Neuronal stem cell (in vitro differentiated cells): ENCODE data around the gene ALDH7A1.

ENCODE experiments used
- DNase-seq: peaks from one replicate; pipeline ENCODE4 v3.0.0-alpha.2; 2013; ENCODE audit warnings: low spot score
- H2AFZ ChIP-seq: one replicate; pipeline ENCODE4 v1.6.1; 2013; ENCODE audit warnings: mild to moderate bottlenecking, low read length, inconsistent platforms
- H2AK5ac ChIP-seq: 2 replicates; pipeline ENCODE4 v1.6.1; 2013; ENCODE audit warnings: low read depth, mild to moderate bottlenecking, inconsistent platforms, low read length, moderate library complexity, mixed read lengths
- H2BK120ac ChIP-seq: 2 replicates; pipeline ENCODE4 v1.6.1; 2013; ENCODE audit warnings: low read depth, mild to moderate bottlenecking, inconsistent platforms, low read length, moderate library complexity, mixed read lengths
- H2BK12ac ChIP-seq: one replicate; pipeline ENCODE4 v1.6.1; 2013; ENCODE audit warnings: low read length, inconsistent platforms
- H2BK15ac ChIP-seq: 2 replicates; pipeline ENCODE4 v1.6.1; 2013; ENCODE audit warnings: mild to moderate bottlenecking, low read length, inconsistent platforms, mixed read lengths
- H2BK5ac ChIP-seq: one replicate; pipeline ENCODE4 v1.6.1; 2013; ENCODE audit warnings: inconsistent platforms, mild to moderate bottlenecking, low read length, moderate library complexity
- H3K14ac ChIP-seq: one replicate; pipeline ENCODE4 v1.6.1; 2013; ENCODE audit warnings: low read length, inconsistent platforms
- H3K18ac ChIP-seq: 2 replicates; pipeline ENCODE4 v1.6.1; 2013; ENCODE audit warnings: low read length, inconsistent platforms
- H3K23ac ChIP-seq: 2 replicates; pipeline ENCODE4 v1.6.1; 2013; ENCODE audit warnings: low read depth, mild to moderate bottlenecking, mixed read lengths, low read length, inconsistent platforms; ENCODE audit not compliant: poor library complexity
- H3K27ac ChIP-seq: replicated peaks from 3 replicates; pipeline ENCODE4 v1.5.1; 2013; ENCODE audit warnings: low read length, inconsistent platforms
- H3K27me3 ChIP-seq, 3 experiments: 2 replicates each; pipeline ENCODE4 v1.6.1; 2013; ENCODE audit warnings: low read length in 3 of 3, mild to moderate bottlenecking in 2 of 3, inconsistent platforms in 1 of 3, low read depth in 1 of 3, mixed read lengths in 1 of 3, moderate library complexity in 1 of 3; ENCODE audit not compliant: control insufficient read depth in 3 of 3, insufficient read depth in 3 of 3
- H3K36me3 ChIP-seq, 2 donors: replicated peaks in 1 of 2; 2 replicates each; pipeline ENCODE4 v1.6.1; 2013; ENCODE audit warnings: low read length in 2 of 2; ENCODE audit not compliant: control insufficient read depth in 2 of 2, insufficient read depth in 2 of 2
- H3K4ac ChIP-seq: 2 replicates; pipeline ENCODE4 v1.6.1; 2013; ENCODE audit warnings: inconsistent platforms, mild to moderate bottlenecking, low read length, moderate library complexity
- H3K4me1 ChIP-seq, 2 donors: 1 replicate in 1 of 2; 2 replicates in 1 of 2; pipeline ENCODE4 v1.6.1; 2013; ENCODE audit warnings: low read length in 2 of 2, low read depth in 1 of 2; ENCODE audit not compliant: control insufficient read depth in 2 of 2, insufficient read depth in 1 of 2
- H3K4me2 ChIP-seq: one replicate; pipeline ENCODE4 v1.6.1; 2013; ENCODE audit warnings: mild to moderate bottlenecking, low read length, inconsistent platforms; ENCODE audit not compliant: insufficient read depth, poor library complexity, severe bottlenecking
- H3K4me3 ChIP-seq, 2 donors: 2 replicates each; pipeline ENCODE4 v1.5.1; 2013; ENCODE audit warnings: low read length in 2 of 2, mild to moderate bottlenecking in 2 of 2, inconsistent platforms in 1 of 2, moderate library complexity in 1 of 2
- H3K79me1 ChIP-seq: one replicate; pipeline ENCODE4 v1.6.1; 2013; ENCODE audit warnings: low read depth, mild to moderate bottlenecking, inconsistent platforms, low read length, moderate library complexity
- H3K9ac ChIP-seq: one replicate; pipeline ENCODE4 v1.6.1; 2013; ENCODE audit warnings: mild to moderate bottlenecking, low read depth, low read length, inconsistent platforms; ENCODE audit not compliant: poor library complexity
- H3K9me3 ChIP-seq, 2 donors: replicated peaks in 1 of 2; 2 replicates each; pipeline versions ENCODE3 to v1.6.1; 2013; ENCODE audit warnings: low read length in 2 of 2, mild to moderate bottlenecking in 2 of 2, inconsistent platforms in 1 of 2, low read depth in 1 of 2, mixed read lengths in 1 of 2, moderate library complexity in 1 of 2; ENCODE audit not compliant: control insufficient read depth in 2 of 2, insufficient read depth in 1 of 2
- H4K8ac ChIP-seq: one replicate; pipeline ENCODE4 v1.6.1; 2013; ENCODE audit warnings: low read depth, mild to moderate bottlenecking, inconsistent platforms, low read length, moderate library complexity
- H4K91ac ChIP-seq: one replicate; pipeline ENCODE4 v1.6.1; 2013; ENCODE audit warnings: low read length, low read depth, mild to moderate bottlenecking, inconsistent platforms; ENCODE audit not compliant: poor library complexity
- WGBS, 2 donors: extraction: QIAGEN DNeasy Blood & Tissue Kit; methylation state at CpG; one replicate each; pipeline ENCODE4 v1.1.7; 2013; ENCODE audit warnings: missing lambda C conversion rate in 2 of 2, mixed read lengths in 1 of 2; ENCODE audit not compliant: insufficient read length in 2 of 2, insufficient replicate concordance in 1 of 2; ENCODE audit errors: extremely low coverage in 2 of 2; 5-methylcytosine and 5-hydroxymethylcytosine counted together

The ALDH7A1 gene

DNA sequence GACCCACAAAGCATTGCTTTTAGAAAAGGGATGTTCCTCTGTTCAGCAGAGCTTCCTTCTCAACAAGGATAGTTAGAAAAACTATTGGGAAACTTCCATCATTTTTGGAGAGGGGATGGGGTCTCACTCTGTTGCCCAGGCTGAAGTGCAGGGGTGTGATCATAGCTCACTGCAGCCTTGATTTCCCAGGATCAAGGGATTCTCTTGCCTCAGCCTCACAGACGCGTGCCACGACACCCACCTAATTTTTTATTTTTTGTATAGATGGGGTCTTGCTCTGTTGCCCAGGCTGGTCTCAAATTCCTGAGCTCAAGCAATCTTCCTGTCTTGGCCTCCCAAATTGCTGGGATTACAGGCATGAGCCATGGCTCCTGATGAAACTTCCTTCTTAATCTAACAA, 40.6 kb upstream of the ALDH7A1 start:
- H3K27ac ChIP-seq = no peak overlapping the region
- H2BK120ac ChIP-seq = no peak overlapping the region
- H3K9me3 ChIP-seq = no peaks in the 10 kb centered on the region
- H3K9ac ChIP-seq = no peak overlapping the region
- DNase-seq = no peak
- no peak overlapping the region for H4K91ac ChIP-seq
- H3K4me3 ChIP-seq = no peak overlapping the region
- H3K14ac ChIP-seq = no peak overlapping the region
- H3K23ac ChIP-seq = no peak overlapping the region
- H2BK15ac ChIP-seq = no peak overlapping the region
- no peak overlapping the region for H2AK5ac ChIP-seq
- no peaks in the 10 kb centered on the region for H3K36me3 ChIP-seq
- H3K4me2 ChIP-seq = no peak overlapping the region
- no peaks in the 10 kb centered on the region for H3K27me3 ChIP-seq
- no peaks in the 10 kb centered on the region for H3K4me1 ChIP-seq
- no peak overlapping the region for H2AFZ ChIP-seq
- H4K8ac ChIP-seq = no peak overlapping the region
- no peak overlapping the region for H3K18ac ChIP-seq
- WGBS, 2 donors = no CpG with 5 or more reads among the region's 3 CpGs
- no peak overlapping the region for H2BK5ac ChIP-seq
- H3K4ac ChIP-seq = no peak overlapping the region
- no peaks in the 10 kb centered on the region for H3K79me1 ChIP-seq
- no peak overlapping the region for H2BK12ac ChIP-seq

DNA sequence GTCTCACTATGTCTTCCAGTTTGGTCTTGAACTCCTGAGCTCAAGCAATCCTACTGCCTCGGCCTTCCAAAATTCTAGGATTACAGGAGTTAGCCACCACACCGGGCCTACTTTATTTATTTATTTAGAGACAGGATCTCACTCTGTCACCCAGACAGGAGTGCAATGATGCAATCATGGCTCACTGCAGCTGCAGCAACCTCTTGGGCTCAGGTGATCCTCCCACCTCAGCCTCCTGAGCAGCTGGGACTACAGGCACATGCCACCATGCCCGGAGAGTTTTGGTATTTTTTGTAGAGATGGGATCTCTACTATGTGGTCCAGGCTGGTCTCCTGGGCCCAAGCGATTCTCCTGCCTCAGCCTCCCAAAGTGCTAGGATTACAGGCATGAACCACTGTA, 38.5 kb upstream of the ALDH7A1 start:
- Histone ChIP-seq H3K4ac (no peak overlapping the region), H3K14ac (no peak overlapping the region), H2AFZ (no peak overlapping the region), H3K4me3 (no peak overlapping the region), H3K36me3 (no peaks in the 10 kb centered on the region), H3K4me1 (no peaks in the 10 kb centered on the region), H2AK5ac (no peak overlapping the region), H3K9me3 (no peaks in the 10 kb centered on the region), H3K27ac (no peak overlapping the region), H3K18ac (no peak overlapping the region), H2BK15ac (no peak overlapping the region), H3K4me2 (no peak overlapping the region), H4K8ac (no peak overlapping the region), H2BK12ac (no peak overlapping the region), H3K23ac (no peak overlapping the region), H4K91ac (no peak overlapping the region), H3K9ac (no peak overlapping the region), H2BK5ac (no peak overlapping the region), H3K79me1 (no peaks in the 10 kb centered on the region), H2BK120ac (no peak overlapping the region), H3K27me3 (no peaks in the 10 kb centered on the region)
- WGBS, 2 donors = no CpG with 5 or more reads among the region's 4 CpGs
- no peak for DNase-seq

DNA sequence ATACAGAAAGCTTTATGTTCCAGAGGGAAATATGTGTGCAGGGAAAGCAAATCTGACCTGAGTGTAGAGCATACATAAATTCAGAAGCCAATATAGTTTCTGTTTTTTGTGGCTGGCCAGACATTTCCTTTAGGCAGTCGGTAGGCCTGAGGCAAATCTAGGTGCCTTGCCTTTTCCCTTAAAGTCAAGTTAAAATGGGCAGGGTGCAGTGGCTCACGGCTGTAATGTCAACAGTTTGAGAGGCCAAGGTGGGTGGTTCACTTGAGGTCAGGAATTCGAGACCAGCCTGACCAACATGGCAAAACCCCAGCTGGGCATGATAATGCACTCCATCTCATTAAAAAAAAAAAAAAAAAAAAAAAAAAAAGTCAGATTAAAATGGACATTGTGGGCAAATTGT, 36.9 kb upstream of the ALDH7A1 start:
- Histone ChIP-seq H3K9ac (no peak overlapping the region), H3K4ac (no peak overlapping the region), H3K79me1 (no peaks in the 10 kb centered on the region), H2AFZ (no peak overlapping the region), H2BK15ac (no peak overlapping the region), H2BK120ac (no peak overlapping the region), H2BK12ac (no peak overlapping the region), H3K23ac (no peak overlapping the region), H3K4me1 (no peaks in the 10 kb centered on the region), H3K36me3 (peaks cover 0 to 4% of the 10 kb centered on the region in 2 donors), H3K27ac (no peak overlapping the region), H4K91ac (no peak overlapping the region), H2BK5ac (no peak overlapping the region), H2AK5ac (no peak overlapping the region), H3K14ac (no peak overlapping the region), H3K27me3 (no peaks in the 10 kb centered on the region), H3K18ac (no peak overlapping the region), H4K8ac (no peak overlapping the region), H3K4me2 (no peak overlapping the region), H3K4me3 (no peak overlapping the region), H3K9me3 (no peaks in the 10 kb centered on the region)
- WGBS, 2 donors = no CpG with 5 or more reads among the region's 3 CpGs
- no peak for DNase-seq

DNA sequence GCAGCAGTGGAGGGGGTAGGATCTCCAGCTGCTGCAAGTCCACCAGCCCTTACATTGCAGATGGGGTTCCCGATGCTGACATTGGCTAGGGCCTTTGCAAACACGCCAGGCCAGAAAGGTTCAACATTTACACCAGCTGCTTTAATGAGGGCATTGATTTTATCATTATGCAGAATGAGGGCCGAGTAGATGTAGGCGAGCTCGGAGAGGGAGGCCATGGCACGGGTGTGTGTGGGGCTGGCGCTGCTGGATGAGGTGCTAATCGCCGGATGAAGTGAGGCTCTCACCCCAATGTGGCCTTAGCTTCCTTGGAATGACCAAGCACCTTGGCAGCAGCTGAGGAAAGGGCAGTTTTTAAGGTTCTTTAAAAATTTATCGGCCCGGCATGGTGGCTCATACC, 33.1 kb upstream of the ALDH7A1 start:
- no CpG with 5 or more reads among the region's 11 CpGs for whole genome bisulfite sequencing, 2 donors

More for the DNA sequence above, 33.1 kb upstream of the ALDH7A1 start:
- H3K36me3 ChIP-seq = peaks cover 4 to 34% of the 10 kb centered on the region in 2 donors
- no peaks in the 10 kb centered on the region for H3K9me3 ChIP-seq
- no peak overlapping the region for H3K23ac ChIP-seq
- no peaks in the 10 kb centered on the region for H3K4me1 ChIP-seq
- H3K27me3 ChIP-seq = no peaks in the 10 kb centered on the region
- no peak overlapping the region for H3K14ac ChIP-seq
- H2AFZ ChIP-seq = no peak overlapping the region
- H3K79me1 ChIP-seq = no peaks in the 10 kb centered on the region
- no peak overlapping the region for H3K4ac ChIP-seq
- no peak overlapping the region for H3K4me2 ChIP-seq
- H2BK5ac ChIP-seq = no peak overlapping the region
- no peak for DNase-seq
- H2BK15ac ChIP-seq = no peak overlapping the region
- H3K18ac ChIP-seq = no peak overlapping the region
- no peak overlapping the region for H4K8ac ChIP-seq
- H3K27ac ChIP-seq = peak overlapping the region; percentile 26
- H2BK120ac ChIP-seq = no peak overlapping the region
- no peak overlapping the region for H2BK12ac ChIP-seq
- H3K9ac ChIP-seq = no peak overlapping the region
- no peak overlapping the region for H2AK5ac ChIP-seq
- no peak overlapping the region for H4K91ac ChIP-seq
- no peak overlapping the region for H3K4me3 ChIP-seq
